WTC11 (cell line): ENCODE measurements around the gene ZNF532.

ENCODE experiments used
- ATF3 ChIP-seq: sonication (generic); formaldehyde crosslinking; conservative IDR thresholded peaks from 2 replicates; pipeline ENCODE4 v1.8.1; 2022; ENCODE audit warnings: mild to moderate bottlenecking, missing genetic modification reagents
- CREB1 ChIP-seq: sonication (generic); formaldehyde crosslinking; IDR thresholded peaks from 2 replicates; pipeline ENCODE4 v1.8.0; 2023; ENCODE audit warnings: mild to moderate bottlenecking, missing genetic modification reagents
- CTCF ChIP-seq: fragments of 200-600 bp; IDR thresholded peaks from 2 replicates; pipeline ENCODE4 v1.8.0; 2022; ENCODE audit warnings: antibody characterized with exemption
- TCF7 ChIP-seq: sonication (generic); formaldehyde crosslinking; IDR thresholded peaks from 2 replicates; pipeline ENCODE4 v1.8.0; 2022; ENCODE audit warnings: mild to moderate bottlenecking, low read depth, missing genetic modification reagents, moderate library complexity
- TF ChIP-seq, protein P1 (sequence below): sonication (generic); formaldehyde crosslinking; IDR thresholded peaks from 2 replicates; pipeline ENCODE4 v1.8.0; 2023; ENCODE audit warnings: missing genetic modification reagents, mild to moderate bottlenecking, borderline replicate concordance
- TF ChIP-seq, protein P2 (sequence below): sonication (generic); formaldehyde crosslinking; IDR thresholded peaks from 2 replicates; pipeline ENCODE4 v1.8.1; 2023; ENCODE audit warnings: mild to moderate bottlenecking, missing genetic modification reagents, moderate library complexity
- TF ChIP-seq, protein P3 (sequence below): sonication (generic); formaldehyde crosslinking; IDR thresholded peaks from 2 replicates; pipeline ENCODE4 v1.8.0; 2022; ENCODE audit warnings: mild to moderate bottlenecking, missing genetic modification reagents

DNA sequence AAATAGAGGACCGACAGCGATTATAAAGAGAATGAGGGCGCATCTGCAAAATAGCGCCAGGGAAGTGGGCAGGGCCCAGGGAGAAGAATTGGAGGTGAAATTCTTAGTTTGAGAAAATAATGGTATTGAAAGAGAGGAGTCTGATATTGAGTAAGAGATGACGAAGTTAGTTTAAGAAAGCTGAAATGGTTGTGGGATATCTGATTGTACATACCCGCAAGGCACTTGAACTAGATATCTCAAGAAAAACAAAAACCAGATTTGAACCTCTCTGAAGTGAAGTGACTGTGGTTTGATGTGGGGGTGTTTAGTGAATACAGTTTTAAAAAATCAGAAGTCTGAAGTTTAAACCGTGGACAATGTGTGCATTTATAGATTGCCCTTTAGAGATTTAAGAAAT is 38.9 kb downstream of the ZNF532 start:
- no peak for TF ChIP-seq CTCF
- TF ChIP-seq, protein P1, sequence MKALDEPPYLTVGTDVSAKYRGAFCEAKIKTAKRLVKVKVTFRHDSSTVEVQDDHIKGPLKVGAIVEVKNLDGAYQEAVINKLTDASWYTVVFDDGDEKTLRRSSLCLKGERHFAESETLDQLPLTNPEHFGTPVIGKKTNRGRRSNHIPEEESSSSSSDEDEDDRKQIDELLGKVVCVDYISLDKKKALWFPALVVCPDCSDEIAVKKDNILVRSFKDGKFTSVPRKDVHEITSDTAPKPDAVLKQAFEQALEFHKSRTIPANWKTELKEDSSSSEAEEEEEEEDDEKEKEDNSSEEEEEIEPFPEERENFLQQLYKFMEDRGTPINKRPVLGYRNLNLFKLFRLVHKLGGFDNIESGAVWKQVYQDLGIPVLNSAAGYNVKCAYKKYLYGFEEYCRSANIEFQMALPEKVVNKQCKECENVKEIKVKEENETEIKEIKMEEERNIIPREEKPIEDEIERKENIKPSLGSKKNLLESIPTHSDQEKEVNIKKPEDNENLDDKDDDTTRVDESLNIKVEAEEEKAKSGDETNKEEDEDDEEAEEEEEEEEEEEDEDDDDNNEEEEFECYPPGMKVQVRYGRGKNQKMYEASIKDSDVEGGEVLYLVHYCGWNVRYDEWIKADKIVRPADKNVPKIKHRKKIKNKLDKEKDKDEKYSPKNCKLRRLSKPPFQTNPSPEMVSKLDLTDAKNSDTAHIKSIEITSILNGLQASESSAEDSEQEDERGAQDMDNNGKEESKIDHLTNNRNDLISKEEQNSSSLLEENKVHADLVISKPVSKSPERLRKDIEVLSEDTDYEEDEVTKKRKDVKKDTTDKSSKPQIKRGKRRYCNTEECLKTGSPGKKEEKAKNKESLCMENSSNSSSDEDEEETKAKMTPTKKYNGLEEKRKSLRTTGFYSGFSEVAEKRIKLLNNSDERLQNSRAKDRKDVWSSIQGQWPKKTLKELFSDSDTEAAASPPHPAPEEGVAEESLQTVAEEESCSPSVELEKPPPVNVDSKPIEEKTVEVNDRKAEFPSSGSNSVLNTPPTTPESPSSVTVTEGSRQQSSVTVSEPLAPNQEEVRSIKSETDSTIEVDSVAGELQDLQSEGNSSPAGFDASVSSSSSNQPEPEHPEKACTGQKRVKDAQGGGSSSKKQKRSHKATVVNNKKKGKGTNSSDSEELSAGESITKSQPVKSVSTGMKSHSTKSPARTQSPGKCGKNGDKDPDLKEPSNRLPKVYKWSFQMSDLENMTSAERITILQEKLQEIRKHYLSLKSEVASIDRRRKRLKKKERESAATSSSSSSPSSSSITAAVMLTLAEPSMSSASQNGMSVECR (CRISPR knock-in tag): no peak
- TF ChIP-seq, protein P2, sequence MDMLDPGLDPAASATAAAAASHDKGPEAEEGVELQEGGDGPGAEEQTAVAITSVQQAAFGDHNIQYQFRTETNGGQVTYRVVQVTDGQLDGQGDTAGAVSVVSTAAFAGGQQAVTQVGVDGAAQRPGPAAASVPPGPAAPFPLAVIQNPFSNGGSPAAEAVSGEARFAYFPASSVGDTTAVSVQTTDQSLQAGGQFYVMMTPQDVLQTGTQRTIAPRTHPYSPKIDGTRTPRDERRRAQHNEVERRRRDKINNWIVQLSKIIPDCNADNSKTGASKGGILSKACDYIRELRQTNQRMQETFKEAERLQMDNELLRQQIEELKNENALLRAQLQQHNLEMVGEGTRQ (CRISPR knock-in tag): no peak
- TF ChIP-seq CREB1 (CRISPR knock-in tag): no peak
- TF ChIP-seq TCF7 (CRISPR knock-in tag): no peak
- no peak for TF ChIP-seq ATF3 (CRISPR knock-in tag)
- TF ChIP-seq, protein P3, sequence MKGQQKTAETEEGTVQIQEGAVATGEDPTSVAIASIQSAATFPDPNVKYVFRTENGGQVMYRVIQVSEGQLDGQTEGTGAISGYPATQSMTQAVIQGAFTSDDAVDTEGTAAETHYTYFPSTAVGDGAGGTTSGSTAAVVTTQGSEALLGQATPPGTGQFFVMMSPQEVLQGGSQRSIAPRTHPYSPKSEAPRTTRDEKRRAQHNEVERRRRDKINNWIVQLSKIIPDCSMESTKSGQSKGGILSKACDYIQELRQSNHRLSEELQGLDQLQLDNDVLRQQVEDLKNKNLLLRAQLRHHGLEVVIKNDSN (CRISPR knock-in tag): no peak
